ENCODE data around the gene MAN2B2. TPM values are rescaled to one million over a fixed set of nuclear protein-coding genes. Genes with fewer than 3 reads are reported as not detected.

The MAN2B2 gene
- total and polyA plus RNA-seq, 2 of the 4 experiments (the other 2 are of a cell fraction) = 13.4 to 34.1 TPM

DNA sequence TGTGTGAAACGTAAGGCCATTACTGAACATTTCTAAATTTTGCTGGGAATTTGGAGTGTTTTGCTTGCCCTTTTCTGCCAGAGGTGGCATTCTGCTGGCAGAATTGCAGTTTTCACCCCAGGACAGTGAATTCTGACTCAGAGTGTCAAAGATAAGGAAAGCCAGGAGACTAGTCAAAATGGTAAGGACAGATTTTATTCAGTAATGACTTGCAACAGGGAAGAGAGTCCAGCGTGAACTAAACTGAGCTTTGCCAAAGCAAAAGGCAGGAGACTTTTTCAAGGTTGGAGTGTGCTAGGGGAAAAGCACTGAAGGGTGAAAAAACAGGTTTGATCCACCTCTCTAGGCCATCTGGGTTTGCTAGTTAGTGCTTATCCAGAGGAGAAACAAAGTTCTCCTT lies 84.9 kb downstream of the MAN2B2 start:
- no peak for ATAC-seq (ENCODE audit: low read depth)
- no peak overlapping the region for H3K9ac ChIP-seq (ENCODE audit: low read depth, low read length)
- H3K79me1 ChIP-seq (ENCODE audit: low read depth in 1 of 2, low read length in 2 of 2) = no peaks in the 10 kb centered on the region
- BruUV-seq (replicated peaks) = no TSS peak
- H2BK15ac ChIP-seq (ENCODE audit: low read depth, low read length) = no peak overlapping the region
- H3K56ac ChIP-seq (ENCODE audit: extremely low read depth, insufficient read depth, low read length) = no peak overlapping the region
- no peak for DNase-seq
- no peak overlapping the region for H2BK20ac ChIP-seq (ENCODE audit: low read depth, low read length)
- H4K5ac ChIP-seq (ENCODE audit: low read depth, low read length) = no peak overlapping the region
- no peaks in the 10 kb centered on the region for H3K4me1 ChIP-seq (ENCODE audit: control insufficient read depth, insufficient read depth, low read length)
- no peak overlapping the region for H2AK9ac ChIP-seq (replicated peaks; ENCODE audit: low read depth, low read length, poor library complexity)
- H3K9me1 ChIP-seq (ENCODE audit: insufficient read depth, low read length) = peaks cover 3% of the 10 kb centered on the region
- TF ChIP-seq RAD21 (IDR thresholded peaks at IDR 0.05; ENCODE audit: low read length) (no peak), CEBPB (IDR thresholded peaks at IDR 0.05; ENCODE audit: low read depth, low read length) (no peak), RFX5 (IDR thresholded peaks at IDR 0.05; ENCODE audit: low read depth, low read length) (no peak), NFE2L2 (IDR thresholded peaks at IDR 0.05; ENCODE audit: low read depth, low read length) (no peak), FOS (IDR thresholded peaks at IDR 0.05; ENCODE audit: low read depth, low read length) (no peak), CHD1 (IDR thresholded peaks at IDR 0.05; ENCODE audit: low read depth, low read length) (no peak)
- TF ChIP-seq, protein P1, sequence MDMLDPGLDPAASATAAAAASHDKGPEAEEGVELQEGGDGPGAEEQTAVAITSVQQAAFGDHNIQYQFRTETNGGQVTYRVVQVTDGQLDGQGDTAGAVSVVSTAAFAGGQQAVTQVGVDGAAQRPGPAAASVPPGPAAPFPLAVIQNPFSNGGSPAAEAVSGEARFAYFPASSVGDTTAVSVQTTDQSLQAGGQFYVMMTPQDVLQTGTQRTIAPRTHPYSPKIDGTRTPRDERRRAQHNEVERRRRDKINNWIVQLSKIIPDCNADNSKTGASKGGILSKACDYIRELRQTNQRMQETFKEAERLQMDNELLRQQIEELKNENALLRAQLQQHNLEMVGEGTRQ (IDR thresholded peaks at IDR 0.05; ENCODE audit: low read depth, low read length) = no peak
- TF ChIP-seq, protein P2, sequence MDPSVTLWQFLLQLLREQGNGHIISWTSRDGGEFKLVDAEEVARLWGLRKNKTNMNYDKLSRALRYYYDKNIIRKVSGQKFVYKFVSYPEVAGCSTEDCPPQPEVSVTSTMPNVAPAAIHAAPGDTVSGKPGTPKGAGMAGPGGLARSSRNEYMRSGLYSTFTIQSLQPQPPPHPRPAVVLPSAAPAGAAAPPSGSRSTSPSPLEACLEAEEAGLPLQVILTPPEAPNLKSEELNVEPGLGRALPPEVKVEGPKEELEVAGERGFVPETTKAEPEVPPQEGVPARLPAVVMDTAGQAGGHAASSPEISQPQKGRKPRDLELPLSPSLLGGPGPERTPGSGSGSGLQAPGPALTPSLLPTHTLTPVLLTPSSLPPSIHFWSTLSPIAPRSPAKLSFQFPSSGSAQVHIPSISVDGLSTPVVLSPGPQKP (IDR thresholded peaks at IDR 0.05; ENCODE audit: borderline replicate concordance, low read depth, low read length) = no peak
- no peak overlapping the region for H3K14ac ChIP-seq (replicated peaks; ENCODE audit: low read depth, low read length)
- no peak overlapping the region for H3K4me3 ChIP-seq (ENCODE audit: insufficient read depth, low read depth, low read length)
- H3K18ac ChIP-seq (ENCODE audit: low read depth, low read length) = no peak overlapping the region
- no peak overlapping the region for H4K91ac ChIP-seq (ENCODE audit: insufficient read depth, low read depth, low read length)
- H3K9me3 ChIP-seq (ENCODE audit: control insufficient read depth, insufficient read depth, low read length) = no peaks in the 10 kb centered on the region
- in situ Hi-C loops (cut with MboI; ENCODE audit: low sequenced_read_pairs) = no loop called here
- H3K36me3 ChIP-seq (ENCODE audit: control insufficient read depth, insufficient read depth, low read length) = no peaks in the 10 kb centered on the region
- WGBS, 2 experiments (ENCODE audit: extremely low coverage in 2 of 2, insufficient read length in 1 of 2) = no CpG with 5 or more reads among the region's 2 CpGs
- H3K4ac ChIP-seq (ENCODE audit: low read depth, low read length) = no peak overlapping the region
- no peak overlapping the region for H4K8ac ChIP-seq (ENCODE audit: low read depth in 2 of 2, low read length in 2 of 2)
- H3K27me3 ChIP-seq (ENCODE audit: control insufficient read depth, insufficient read depth, low read length) = peaks cover 22% of the 10 kb centered on the region
- H3K27ac ChIP-seq (ENCODE audit: insufficient read depth, low read length) = no peak overlapping the region
- ChIA-PET POLR2A (ENCODE audit: unreplicated experiment) (no interaction called here), CTCF (interaction anchor here (0.7 kb wide), 1 partner anchor 9 kb away, joined by 4 read pairs; no protein-coding TSS in a partner anchor)
- intact Hi-C loops (cut with micrococcal nuclease) = no loop called here
- dilution Hi-C loops (cut with HindIII; ENCODE audit: low sequenced_read_pairs, unreplicated experiment) = no loop called here
- H2AFZ ChIP-seq (replicated peaks; ENCODE audit: low read length, poor library complexity) = no peak overlapping the region
- H3K4me2 ChIP-seq (ENCODE audit: low read depth, low read length) = no peak overlapping the region
- H2AK5ac ChIP-seq (ENCODE audit: low read depth, low read length) = no peak overlapping the region
- no peak overlapping the region for H2BK5ac ChIP-seq (ENCODE audit: low read depth, low read length, poor library complexity, severe bottlenecking)
- H4K20me1 ChIP-seq (ENCODE audit: insufficient read depth, low read length) = 0 out of 2 replicates have a peak, but pooled peaks cover 2% of the 10 kb centered on the region
- H2BK120ac ChIP-seq (ENCODE audit: low read depth, low read length) = no peak overlapping the region
- no peak overlapping the region for H3K23ac ChIP-seq (ENCODE audit: low read depth, low read length)

All from IMR-90 (cell line).